Suprapubic skin (tissue), 4 donors: ENCODE data around the gene MAP3K6.

Experiments used
- CTCF ChIP-seq, 2 donors: fragments of 200-600 bp in 1 of 2; fragments of 450-650 bp in 1 of 2; sonication (generic) in 1 of 2; IDR thresholded peaks; one replicate each; pipeline ENCODE4 v1.5.1; 2016 to 2019; ENCODE audit warnings: antibody characterized with exemption in 2 of 2, mild to moderate bottlenecking in 1 of 2, moderate library complexity in 1 of 2
- EP300 ChIP-seq: sonication (generic); formaldehyde crosslinking; IDR thresholded peaks from one replicate; pipeline ENCODE4 v1.6.1; 2017; ENCODE audit warnings: antibody characterized with exemption
- POLR2A ChIP-seq, 2 donors: fragments of 450-650 bp; IDR thresholded peaks; one replicate each; pipeline ENCODE4 v1.6.1; 2017; ENCODE audit warnings: antibody characterized with exemption in 2 of 2, mild to moderate bottlenecking in 2 of 2, moderate library complexity in 2 of 2
- POLR2AphosphoS5 ChIP-seq, 3 donors: sonication (generic); formaldehyde crosslinking; IDR thresholded peaks; one replicate each; pipeline ENCODE4 v1.6.1; 2017; ENCODE audit warnings: antibody characterized with exemption in 3 of 3

- TF ChIP-seq POLR2AphosphoS5 (IDR thresholded peaks at IDR 0.05), result no peak
- TF ChIP-seq POLR2A (IDR thresholded peaks at IDR 0.05), result no peak
- TF ChIP-seq CTCF (IDR thresholded peaks at IDR 0.05), result no peak
- TF ChIP-seq EP300, result no peak
Measured at GRCh38 chr1:27364696-27365371, 1.9 kb downstream of the MAP3K6 start.
